Prostate gland (tissue), 2 donors: ENCODE results near the gene MYEOV.

Source experiments
- CTCF ChIP-seq, 4 experiments: fragments of 200-600 bp in 2 of 4; fragments of 450-650 bp in 2 of 4; sonication (generic) in 2 of 4; IDR thresholded peaks; 1 replicate in 3 of 4; 2 replicates in 1 of 4; pipeline ENCODE4 v1.5.1; 2016 to 2019; ENCODE audit warnings: antibody characterized with exemption in 4 of 4, mild to moderate bottlenecking in 2 of 4, moderate library complexity in 2 of 4
- POLR2A ChIP-seq: fragments of 450-650 bp; IDR thresholded peaks from one replicate; pipeline ENCODE4 v1.6.1; 2016; ENCODE audit warnings: antibody characterized with exemption, mild to moderate bottlenecking
- POLR2AphosphoS5 ChIP-seq: sonication (generic); formaldehyde crosslinking; IDR thresholded peaks from one replicate; pipeline ENCODE4 v1.6.1; 2017; ENCODE audit warnings: antibody characterized with exemption

DNA sequence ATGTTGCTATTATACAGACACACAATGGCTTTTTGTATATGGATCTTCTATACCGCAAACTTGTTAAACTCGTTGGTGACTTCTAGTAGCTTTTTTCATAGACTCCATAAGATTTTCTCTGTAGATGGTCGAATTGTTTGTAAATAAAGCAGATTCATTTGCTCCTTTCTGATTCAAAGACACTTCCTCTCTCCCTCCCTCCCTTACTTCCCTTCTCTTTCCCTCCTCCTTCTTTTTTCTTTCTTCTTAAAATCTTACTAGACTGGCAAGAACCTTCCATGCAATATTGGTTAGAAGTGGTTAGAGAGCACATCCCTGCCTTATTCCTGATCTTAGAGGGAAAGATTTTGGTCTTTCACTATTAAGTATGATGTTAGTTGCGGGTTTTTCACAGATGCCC is 36.4 kb downstream of the MYEOV start:
- TF ChIP-seq POLR2AphosphoS5 (no peak), CTCF (IDR thresholded peaks at IDR 0.05) (no peak), POLR2A (no peak)
